Ishikawa (cell line): ENCODE results near the gene SF1.

ENCODE experiments used
- CEBPB ChIP-seq: IDR thresholded peaks from 2 replicates; pipeline ENCODE4 v1.6.1; 2012
- CREB1 ChIP-seq: IDR thresholded peaks from 2 replicates; pipeline ENCODE4 v1.6.1; 2012; ENCODE audit warnings: low read depth
- EGR1 ChIP-seq: IDR thresholded peaks from 2 replicates; pipeline ENCODE4 v1.6.1; 2012
- EP300 ChIP-seq: IDR thresholded peaks from 2 replicates; pipeline ENCODE4 v1.6.1; 2012; ENCODE audit warnings: borderline replicate concordance
- FOXM1 ChIP-seq: IDR thresholded peaks from 2 replicates; pipeline ENCODE4 v1.6.1; 2012; ENCODE audit warnings: low read depth, borderline replicate concordance
- NFIC ChIP-seq: IDR thresholded peaks from 2 replicates; pipeline ENCODE4 v1.6.1; 2012
- RAD21 ChIP-seq: IDR thresholded peaks from 2 replicates; pipeline ENCODE4 v1.6.1; 2012; ENCODE audit warnings: low read depth
- TAF1 ChIP-seq: IDR thresholded peaks from 2 replicates; pipeline ENCODE4 v1.6.1; 2012; ENCODE audit warnings: low read depth, mild to moderate bottlenecking
- TCF12 ChIP-seq: IDR thresholded peaks from 2 replicates; pipeline ENCODE4 v1.6.1; 2012; ENCODE audit warnings: low read depth
- TEAD4 ChIP-seq: IDR thresholded peaks from 2 replicates; pipeline ENCODE4 v1.6.1; 2012
- YY1 ChIP-seq: IDR thresholded peaks from 2 replicates; pipeline ENCODE4 v1.6.1; 2012; ENCODE audit warnings: low read depth
- ZBTB7A ChIP-seq: IDR thresholded peaks from 2 replicates; pipeline ENCODE4 v1.6.1; 2012; ENCODE audit warnings: low read depth
- TF ChIP-seq, protein P1 (sequence below): IDR thresholded peaks from 2 replicates; pipeline ENCODE4 v1.6.1; 2012
- TF ChIP-seq, protein P2 (sequence below): IDR thresholded peaks from 2 replicates; pipeline ENCODE4 v1.6.1; 2012; ENCODE audit warnings: low read depth, mild to moderate bottlenecking
- TF ChIP-seq, protein P3 (sequence below): IDR thresholded peaks from 2 replicates; pipeline ENCODE4 v1.6.1; 2012

SF1 gene

DNA sequence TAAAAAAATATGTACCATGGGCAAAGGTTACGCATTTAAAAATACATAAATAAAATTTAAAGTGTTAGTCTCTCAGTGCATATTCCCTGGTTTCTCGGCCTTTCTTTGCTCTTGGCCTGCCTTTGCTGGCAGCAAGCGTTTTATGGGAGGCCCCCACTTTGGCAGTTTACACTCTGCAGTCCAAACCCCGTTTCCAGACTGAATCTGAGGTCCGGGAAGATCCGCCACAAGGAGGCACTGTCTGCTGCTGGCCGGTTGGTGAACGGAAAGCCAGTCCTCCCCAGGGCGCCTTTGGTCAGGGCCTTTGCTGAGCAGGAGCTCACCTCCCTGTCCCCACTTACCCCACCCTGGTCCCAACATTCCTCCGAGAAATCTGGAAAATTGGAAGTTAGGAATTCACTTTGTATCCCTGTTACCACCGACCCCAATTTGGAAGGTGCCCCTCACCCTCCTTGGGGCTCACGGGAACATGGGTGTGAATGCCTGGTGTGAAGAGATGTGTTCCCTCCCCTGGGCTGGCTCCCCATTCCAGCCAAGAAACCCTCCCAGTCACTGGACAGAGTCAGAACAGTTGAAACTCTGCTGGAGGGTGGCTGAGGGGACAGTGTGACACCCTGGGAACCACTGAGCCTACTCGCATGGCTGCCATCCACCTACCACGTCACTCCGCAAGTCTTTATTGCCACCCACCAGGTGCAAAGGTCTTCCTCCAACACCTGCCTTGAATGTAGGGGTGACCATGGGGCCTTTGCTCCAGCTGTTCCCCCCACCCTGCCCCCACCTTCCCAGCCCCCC is 9.4 kb upstream of the SF1 start:
- TF ChIP-seq RAD21 (peak; percentile 76), TAF1 (no peak)

GRCh38 chr11:64786308-64786707 is 8.0 kb upstream of the SF1 start:
- TF ChIP-seq EP300 (no peak), TAF1 (no peak), TCF12 (no peak), CEBPB (no peak), FOXM1 (no peak), TEAD4 (no peak), ZBTB7A (no peak), NFIC (no peak), YY1 (no peak), RAD21 (no peak), EGR1 (no peak), CREB1 (no peak)
- TF ChIP-seq, protein P1, sequence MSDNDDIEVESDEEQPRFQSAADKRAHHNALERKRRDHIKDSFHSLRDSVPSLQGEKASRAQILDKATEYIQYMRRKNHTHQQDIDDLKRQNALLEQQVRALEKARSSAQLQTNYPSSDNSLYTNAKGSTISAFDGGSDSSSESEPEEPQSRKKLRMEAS, result no peak
- TF ChIP-seq, protein P2, sequence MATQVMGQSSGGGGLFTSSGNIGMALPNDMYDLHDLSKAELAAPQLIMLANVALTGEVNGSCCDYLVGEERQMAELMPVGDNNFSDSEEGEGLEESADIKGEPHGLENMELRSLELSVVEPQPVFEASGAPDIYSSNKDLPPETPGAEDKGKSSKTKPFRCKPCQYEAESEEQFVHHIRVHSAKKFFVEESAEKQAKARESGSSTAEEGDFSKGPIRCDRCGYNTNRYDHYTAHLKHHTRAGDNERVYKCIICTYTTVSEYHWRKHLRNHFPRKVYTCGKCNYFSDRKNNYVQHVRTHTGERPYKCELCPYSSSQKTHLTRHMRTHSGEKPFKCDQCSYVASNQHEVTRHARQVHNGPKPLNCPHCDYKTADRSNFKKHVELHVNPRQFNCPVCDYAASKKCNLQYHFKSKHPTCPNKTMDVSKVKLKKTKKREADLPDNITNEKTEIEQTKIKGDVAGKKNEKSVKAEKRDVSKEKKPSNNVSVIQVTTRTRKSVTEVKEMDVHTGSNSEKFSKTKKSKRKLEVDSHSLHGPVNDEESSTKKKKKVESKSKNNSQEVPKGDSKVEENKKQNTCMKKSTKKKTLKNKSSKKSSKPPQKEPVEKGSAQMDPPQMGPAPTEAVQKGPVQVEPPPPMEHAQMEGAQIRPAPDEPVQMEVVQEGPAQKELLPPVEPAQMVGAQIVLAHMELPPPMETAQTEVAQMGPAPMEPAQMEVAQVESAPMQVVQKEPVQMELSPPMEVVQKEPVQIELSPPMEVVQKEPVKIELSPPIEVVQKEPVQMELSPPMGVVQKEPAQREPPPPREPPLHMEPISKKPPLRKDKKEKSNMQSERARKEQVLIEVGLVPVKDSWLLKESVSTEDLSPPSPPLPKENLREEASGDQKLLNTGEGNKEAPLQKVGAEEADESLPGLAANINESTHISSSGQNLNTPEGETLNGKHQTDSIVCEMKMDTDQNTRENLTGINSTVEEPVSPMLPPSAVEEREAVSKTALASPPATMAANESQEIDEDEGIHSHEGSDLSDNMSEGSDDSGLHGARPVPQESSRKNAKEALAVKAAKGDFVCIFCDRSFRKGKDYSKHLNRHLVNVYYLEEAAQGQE, result no peak
- TF ChIP-seq, protein P3, sequence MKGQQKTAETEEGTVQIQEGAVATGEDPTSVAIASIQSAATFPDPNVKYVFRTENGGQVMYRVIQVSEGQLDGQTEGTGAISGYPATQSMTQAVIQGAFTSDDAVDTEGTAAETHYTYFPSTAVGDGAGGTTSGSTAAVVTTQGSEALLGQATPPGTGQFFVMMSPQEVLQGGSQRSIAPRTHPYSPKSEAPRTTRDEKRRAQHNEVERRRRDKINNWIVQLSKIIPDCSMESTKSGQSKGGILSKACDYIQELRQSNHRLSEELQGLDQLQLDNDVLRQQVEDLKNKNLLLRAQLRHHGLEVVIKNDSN, result no peak

GRCh38 chr11:64784813-64785581 is 6.7 kb upstream of the SF1 start:
- no peak for TF ChIP-seq TEAD4
- TF ChIP-seq, protein P2, result no peak
- TF ChIP-seq TCF12, result no peak

DNA sequence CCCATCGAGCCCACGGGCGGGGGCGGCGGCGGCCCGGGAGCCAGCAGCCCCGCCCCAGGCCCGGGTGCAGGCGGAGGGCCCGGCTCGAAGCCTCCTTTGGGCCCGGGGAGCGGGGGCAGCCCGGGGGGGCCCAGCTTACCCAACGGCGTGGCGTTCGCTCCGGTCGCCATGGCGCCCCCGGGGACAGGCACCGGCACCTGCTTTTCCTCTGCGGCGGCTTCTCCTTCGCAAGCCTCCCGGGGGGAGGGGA is 194 bp downstream of the SF1 start:
- TF ChIP-seq YY1 (no peak), TEAD4 (no peak), TAF1 (no peak), ZBTB7A (no peak), FOXM1 (no peak), CREB1 (no peak), TCF12 (no peak; the same call in 1 of the 2 replicates), EP300 (no peak)
- TF ChIP-seq, protein P2, result no peak

GRCh38 chr11:64777449-64778222 is 706 bp downstream of the SF1 start:
- TF ChIP-seq TAF1, result no peak
- TF ChIP-seq, protein P2, result peak; percentile 77
